ENCODE measurements around the gene CDH12.

GRCh38 chr5:22488427-22488826, 364.7 kb downstream of the CDH12 start:
- TF ChIP-seq POLR2AphosphoS5 (IDR thresholded peaks at IDR 0.05; ENCODE audit: low read depth, low read length) (no peak), REST (IDR thresholded peaks at IDR 0.05; ENCODE audit: insufficient read depth in 1 of 2, low read depth in 2 of 2, low read length in 2 of 2) (no peak), FOXP2 (optimal IDR thresholded peaks at IDR 0.05; ENCODE audit: borderline replicate concordance, extremely low read depth, extremely low read length, insufficient read depth) (no peak), TAF1 (IDR thresholded peaks at IDR 0.05; ENCODE audit: borderline replicate concordance, insufficient read depth, low read length) (no peak)

Measured in PFSK-1 (cell line).